Stimulated activated CD4-positive, alpha-beta T cell treated with anti-CD3 and anti-CD28 coated beads, Interleukin-12 subunit alpha, Interleukin-12 subunit beta, amount 100 ng/mL, for 48 hours (primary cell): ENCODE data around the gene PERP.
A peak's percentile ranks its signal among the peaks of the same experiment; 100 is the strongest.
"Not testable (repeated sequence)": the region's sequence is repeated elsewhere in the genome, so short reads cannot be mapped to it uniquely, and the experiment has no call there.

Experiments
- DNase-seq, 3 donors: peaks; one replicate each; pipeline ENCODE4 v3.0.0-alpha.2; 2020; ENCODE audit warnings: low read depth in 2 of 3, low spot score in 1 of 3

Gene PERP

GRCh38 chr6:138107078-138107751 is at the start of gene PERP:
PERP (minus strand) TSS chr6:138107419; CDS start chr6:138107340, 79 bp downstream.
- peak in 2 of 3 donors; percentile 29 to 70 for DNase-seq

GRCh38 chr6:138155443-138155842 is 48.2 kb upstream of the PERP start:
- no peak for DNase-seq

DNA sequence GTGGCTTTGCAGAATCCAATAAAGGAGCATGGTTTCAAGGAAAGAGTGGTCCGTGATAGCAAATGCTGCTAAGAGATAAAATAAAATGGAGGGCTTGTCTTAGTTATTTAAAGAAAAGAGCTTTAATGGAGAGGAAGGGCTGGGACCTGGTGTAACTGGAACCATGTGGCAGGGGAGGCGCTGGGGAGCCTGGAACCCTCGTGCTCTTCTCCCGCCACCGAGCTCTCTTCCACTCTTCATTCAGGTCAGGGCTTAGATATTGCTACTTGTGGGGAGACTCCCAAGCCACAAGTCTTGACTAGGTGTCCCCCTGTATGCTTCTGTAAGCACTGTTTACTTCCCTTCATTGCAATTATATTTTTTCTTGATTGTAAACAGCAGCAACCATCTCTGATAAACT is 39.3 kb upstream of the PERP start:
- DNase-seq = no peak

GRCh38 chr6:138145402-138145801 is 38.2 kb upstream of the PERP start:
- DNase-seq = no peak

DNA sequence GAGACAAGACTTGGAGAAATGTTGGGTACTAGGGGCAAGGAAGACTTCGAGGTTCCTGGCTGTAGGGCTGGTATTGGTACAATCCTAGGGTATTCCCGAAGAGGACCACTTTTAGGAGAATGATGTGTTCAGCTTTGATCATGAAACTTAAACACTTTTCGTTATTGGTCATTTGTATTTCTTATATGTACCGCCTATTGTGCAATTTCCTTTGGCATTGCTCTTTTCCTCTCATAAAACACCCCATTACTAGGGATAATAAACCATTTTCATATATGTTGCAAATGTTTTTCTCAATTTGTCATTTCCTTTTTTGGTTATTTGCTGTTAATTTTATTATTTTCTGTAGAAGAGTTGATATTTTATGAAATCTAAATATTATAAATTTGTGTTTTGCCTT is 35.6 kb upstream of the PERP start:
- no peak for DNase-seq

- no peak for DNase-seq
Observed at GRCh38 chr6:138129190-138129589, 22.0 kb upstream of the PERP start.

DNA sequence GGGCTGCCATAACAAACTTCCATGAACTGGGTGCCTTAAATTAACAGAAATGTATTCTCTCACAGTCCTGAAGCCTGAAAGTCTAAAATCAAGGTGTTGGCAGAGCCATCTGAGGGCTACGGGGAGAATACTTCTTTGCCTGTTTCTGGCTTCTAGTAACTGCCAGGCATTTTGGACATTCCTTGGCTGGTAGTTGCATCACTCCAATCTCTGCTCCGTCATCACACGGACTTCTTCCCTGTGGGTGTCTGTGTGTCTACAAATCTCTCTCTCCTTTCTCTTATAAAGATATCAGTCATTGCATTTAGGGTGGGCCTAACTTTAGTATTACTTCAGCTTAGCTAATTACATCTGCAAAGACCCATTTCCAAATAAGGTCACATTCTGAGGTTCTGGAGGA is 20.9 kb upstream of the PERP start:
- DNase-seq = no peak

- no peak for DNase-seq
Observed at GRCh38 chr6:138124096-138124495, 16.9 kb upstream of the PERP start.

- DNase-seq = no peak
Observed at GRCh38 chr6:138119976-138120375, 12.8 kb upstream of the PERP start.

DNA sequence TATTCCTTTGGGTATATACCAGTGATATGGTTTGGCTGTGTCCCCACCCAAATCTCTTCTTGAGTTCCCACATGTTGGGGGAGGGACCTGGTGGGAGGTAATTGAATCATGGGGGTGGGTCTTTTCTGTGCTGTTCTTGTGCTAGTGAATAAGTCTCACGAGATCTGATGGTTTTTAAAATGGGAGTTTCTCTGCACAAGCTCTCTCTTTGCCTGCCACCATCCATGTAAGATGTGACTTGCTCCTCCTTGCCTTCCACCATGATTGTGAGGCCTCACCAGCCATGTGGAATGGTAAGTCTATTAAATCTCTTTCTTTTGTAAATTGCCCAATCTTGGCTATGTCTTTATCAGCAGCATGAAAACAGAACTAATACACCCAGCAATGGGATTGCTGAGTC is 12.0 kb upstream of the PERP start:
- not testable (repeated sequence) for DNase-seq

DNA sequence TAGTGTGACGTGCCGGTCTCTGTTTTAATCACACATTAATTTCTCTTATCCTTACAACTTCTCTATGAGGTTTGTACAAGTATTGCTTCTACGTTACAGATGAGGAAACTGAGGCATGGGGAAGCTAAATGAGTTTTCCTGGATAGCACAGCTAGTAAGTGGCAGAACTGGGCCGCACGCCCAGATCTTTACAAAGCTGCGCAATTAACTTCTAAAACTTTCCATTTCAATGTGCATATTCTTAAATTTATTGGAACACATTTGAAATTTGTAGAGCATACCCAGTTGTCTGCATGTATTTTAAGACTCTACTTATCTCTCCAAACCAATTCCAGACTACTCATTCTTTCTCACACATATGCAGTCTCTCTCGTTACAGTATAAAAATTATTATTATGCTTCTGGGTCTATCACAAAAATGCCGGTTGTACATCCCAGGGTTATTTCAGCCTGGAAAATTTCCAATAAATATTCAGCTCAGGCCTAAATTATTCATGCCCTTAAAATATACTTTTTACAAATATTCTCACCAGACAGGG is 10.2 kb upstream of the PERP start:
- no peak for DNase-seq

DNA sequence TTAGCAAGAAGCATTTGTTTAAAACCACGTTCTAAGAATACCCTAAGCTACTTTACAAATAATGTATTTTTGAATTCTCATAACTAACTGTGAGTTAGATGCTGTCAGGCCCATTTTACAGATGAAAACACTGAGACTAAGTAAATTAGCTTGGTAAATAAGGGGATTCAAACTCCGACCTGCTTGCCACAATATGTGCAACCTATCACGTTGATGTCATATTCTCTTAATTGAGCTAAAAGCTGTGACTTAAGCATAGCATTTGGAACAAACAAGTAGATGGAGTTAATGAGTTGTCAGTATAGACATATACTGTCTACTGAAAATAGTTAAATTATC is 9.4 kb upstream of the PERP start:
- no peak for DNase-seq

DNA sequence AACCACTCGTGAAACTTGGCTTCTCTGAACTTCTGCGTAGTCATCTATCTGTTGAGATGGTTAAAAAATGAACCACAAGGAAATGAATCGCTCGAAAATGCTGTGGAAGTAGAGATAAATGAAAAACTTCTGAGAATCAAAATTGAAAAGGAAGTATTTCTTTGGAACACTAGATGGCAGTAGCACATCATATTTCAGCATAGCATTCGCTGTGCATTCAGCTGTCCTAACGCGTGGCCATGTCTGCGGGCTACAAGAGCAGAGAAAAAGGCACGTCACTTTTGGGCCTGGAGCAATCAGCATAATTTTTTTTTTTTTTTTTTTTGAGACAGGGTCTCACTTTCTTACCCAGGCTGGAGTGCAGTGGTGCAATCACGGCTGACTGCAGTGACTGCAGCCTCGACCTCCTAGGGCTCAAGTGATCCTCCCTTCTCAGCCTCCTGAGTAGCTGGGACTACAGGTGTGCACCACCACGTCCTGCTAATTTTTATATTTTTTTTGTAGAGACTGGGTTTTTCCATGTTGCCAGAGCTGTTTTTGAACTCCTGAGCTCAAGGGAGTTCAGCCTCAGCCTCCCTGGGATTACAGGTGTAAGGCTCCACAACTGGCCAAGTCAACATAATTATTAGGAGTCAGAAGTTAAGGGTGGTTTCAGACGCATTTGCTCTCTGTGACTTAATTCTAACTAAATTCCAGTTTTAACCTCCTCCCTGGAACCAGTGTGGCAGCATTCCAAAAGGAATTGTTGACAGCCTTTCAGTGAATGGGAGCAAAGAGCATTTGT is 8.8 kb upstream of the PERP start:
- DNase-seq = peak in 2 of 3 donors; percentile 13 to 49

GRCh38 chr6:138115201-138115600 is 8.0 kb upstream of the PERP start:
- DNase-seq = no peak

- no peak for DNase-seq
Observed at GRCh38 chr6:138113588-138114210, 6.5 kb upstream of the PERP start.

DNA sequence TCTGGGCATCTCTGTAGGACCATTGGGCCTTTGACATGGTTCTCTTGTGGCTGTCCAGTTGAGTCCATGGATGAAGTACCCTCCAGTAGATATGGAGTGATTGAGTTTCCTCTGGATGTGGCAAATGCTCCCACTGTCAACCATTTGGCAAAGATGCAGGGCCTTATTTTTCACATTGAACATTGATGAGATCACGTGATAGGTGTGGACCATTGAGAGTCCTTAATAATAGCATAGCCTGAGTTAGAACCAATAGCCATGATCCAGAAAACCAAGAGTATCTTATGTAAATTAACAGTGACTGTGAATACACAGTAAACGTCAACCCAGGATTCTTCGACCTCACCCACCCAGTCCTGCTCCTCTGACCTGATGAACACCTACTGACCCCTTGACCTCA is 3.0 kb upstream of the PERP start:
- DNase-seq = no peak

GRCh38 chr6:138109042-138109997 is 2.1 kb upstream of the PERP start:
- peak; percentile 62 to 88 (median 66) for DNase-seq

DNA sequence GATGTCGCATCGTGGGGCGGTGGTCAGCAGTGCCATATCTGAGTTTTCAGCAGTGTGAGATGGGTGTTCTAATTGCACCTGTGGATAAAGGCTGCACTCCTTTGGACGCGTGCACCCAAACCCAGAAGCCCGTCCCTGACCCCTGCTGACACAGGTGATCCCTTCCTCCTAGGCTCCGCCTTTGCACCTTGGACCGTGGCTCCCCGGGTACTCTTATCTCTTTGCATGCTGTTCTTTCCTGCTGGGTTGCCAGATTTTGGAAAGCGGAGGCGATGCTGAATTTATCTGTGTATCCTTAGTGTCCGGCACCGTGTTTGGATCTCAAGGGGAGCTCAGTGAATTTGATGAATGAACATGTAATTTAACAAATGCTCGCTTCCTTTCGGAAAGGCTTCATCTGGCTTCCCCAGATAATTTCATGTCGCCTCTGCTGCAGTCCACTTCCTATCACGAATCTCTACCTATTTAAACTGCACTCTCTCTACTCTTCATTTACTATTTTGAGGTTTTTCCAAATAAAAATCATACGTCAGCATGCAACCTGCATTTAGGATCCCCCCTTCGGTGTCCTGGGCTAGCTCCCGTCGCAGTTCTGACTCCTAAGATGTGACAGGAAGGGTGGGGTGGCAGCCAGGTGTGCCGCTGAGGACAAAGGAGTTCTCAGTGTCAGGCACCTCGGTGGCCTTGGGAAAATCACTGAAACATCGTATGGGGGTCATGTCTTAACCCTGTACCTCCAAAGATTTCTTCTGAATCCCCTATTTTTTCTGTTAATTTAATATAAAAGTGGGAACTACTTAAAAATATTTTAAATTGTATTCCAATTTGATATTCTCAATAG is 753 bp upstream of the PERP start:
- DNase-seq = peak in 2 of 3 donors; percentile 1 to 8

DNA sequence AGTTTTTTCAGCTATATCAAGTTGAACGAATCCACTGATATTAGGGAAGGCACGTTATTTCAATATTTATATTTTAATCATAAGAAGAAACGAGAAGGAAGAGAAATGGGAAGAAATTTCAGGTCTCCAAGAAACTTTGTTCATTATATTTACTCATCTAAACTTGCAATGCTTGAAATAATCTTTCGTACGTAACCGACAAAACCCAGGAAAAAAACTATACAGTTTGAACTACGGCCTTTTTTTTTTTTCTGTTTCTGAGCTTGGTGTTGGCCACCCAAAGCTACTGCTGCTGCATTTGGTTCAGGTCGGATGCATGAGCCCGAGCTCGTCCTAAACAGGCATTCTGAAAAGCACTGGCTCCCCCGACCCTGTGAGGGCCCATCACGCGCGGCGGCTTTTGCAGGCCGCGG is 548 bp downstream of the PERP start:
- DNase-seq = no peak
